ENCODE data around the gene NEIL1.

DNA sequence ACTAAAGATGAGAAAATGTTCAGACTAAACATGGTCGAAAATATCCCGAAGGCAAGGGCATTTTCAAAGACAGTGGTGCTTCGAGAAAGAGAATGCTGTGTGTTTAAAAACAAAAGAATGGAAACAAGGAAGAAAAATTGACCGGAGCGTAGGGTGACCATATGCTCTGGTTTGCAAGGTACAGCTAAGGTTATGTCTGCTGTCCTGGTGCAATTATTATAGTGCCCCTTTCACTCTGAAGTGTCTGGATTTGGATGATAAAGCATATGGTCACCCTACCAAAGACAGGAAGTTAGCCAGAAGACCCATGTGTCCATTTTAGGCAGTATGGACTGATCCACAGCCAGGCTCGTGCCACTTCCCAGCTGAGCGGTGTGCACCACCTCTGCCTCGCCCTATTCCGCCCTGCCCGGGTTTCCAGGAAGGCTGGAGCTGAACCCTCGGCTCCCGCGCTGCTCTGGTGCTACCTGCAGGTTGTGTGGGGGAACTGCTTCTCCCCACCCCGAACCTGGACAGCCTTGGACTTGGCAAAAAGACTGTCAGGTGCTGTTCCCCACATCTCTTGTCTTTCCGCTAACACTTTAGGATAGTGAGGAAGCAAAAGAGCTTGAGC, 39.0 kb upstream of the NEIL1 start:
- TF ChIP-seq, protein P1, sequence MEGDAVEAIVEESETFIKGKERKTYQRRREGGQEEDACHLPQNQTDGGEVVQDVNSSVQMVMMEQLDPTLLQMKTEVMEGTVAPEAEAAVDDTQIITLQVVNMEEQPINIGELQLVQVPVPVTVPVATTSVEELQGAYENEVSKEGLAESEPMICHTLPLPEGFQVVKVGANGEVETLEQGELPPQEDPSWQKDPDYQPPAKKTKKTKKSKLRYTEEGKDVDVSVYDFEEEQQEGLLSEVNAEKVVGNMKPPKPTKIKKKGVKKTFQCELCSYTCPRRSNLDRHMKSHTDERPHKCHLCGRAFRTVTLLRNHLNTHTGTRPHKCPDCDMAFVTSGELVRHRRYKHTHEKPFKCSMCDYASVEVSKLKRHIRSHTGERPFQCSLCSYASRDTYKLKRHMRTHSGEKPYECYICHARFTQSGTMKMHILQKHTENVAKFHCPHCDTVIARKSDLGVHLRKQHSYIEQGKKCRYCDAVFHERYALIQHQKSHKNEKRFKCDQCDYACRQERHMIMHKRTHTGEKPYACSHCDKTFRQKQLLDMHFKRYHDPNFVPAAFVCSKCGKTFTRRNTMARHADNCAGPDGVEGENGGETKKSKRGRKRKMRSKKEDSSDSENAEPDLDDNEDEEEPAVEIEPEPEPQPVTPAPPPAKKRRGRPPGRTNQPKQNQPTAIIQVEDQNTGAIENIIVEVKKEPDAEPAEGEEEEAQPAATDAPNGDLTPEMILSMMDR (conservative IDR thresholded peaks at IDR 0.05; ENCODE audit: low read length), result peak; percentile 70
- TF ChIP-seq EZH2phosphoT487 (IDR thresholded peaks at IDR 0.05; ENCODE audit: borderline replicate concordance, low read depth, low read length), result no peak
